HL-60 (cell line): ENCODE results near the gene ADIPOR2.

ENCODE experiments used
- DNase-seq, 2 experiments: peaks; one replicate each; pipeline ENCODE4 v3.0.0-alpha.2; 2010 to 2020; ENCODE audit warnings: low read depth in 1 of 2, low spot score in 1 of 2
- H3K27ac ChIP-seq: fragments of 250-450 bp; sonication (Bioruptor Pico); replicated peaks from 2 replicates; pipeline ENCODE4 v1.5.1; 2020; ENCODE audit warnings: mild to moderate bottlenecking, moderate library complexity
- H3K27me3 ChIP-seq: fragments of 250-450 bp; sonication (Bioruptor Pico); 2 replicates; pipeline ENCODE4 v1.5.1; 2021; ENCODE audit warnings: mild to moderate bottlenecking, moderate library complexity; ENCODE audit not compliant: insufficient read depth, poor library complexity, severe bottlenecking
- H3K4me3 ChIP-seq: replicated peaks from 2 replicates; pipeline ENCODE4 v1.5.1; 2011; ENCODE audit warnings: mild to moderate bottlenecking, control low read depth, low read length; ENCODE audit not compliant: insufficient read depth
- CTCF ChIP-seq: IDR thresholded peaks from one replicate; pipeline ENCODE4 v1.5.1; 2011; ENCODE audit warnings: low read length, control low read depth, inconsistent platforms; ENCODE audit not compliant: insufficient read depth
- GABPA ChIP-seq: IDR thresholded peaks from 2 replicates; pipeline ENCODE4 v1.6.1; 2012; ENCODE audit warnings: low read depth
- POLR2AphosphoS5 ChIP-seq: IDR thresholded peaks from 2 replicates; pipeline ENCODE4 v1.6.1; 2012; ENCODE audit warnings: low read depth
- REST ChIP-seq: IDR thresholded peaks from 2 replicates; pipeline ENCODE4 v1.6.1; 2012; ENCODE audit warnings: low read depth; ENCODE audit not compliant: insufficient replicate concordance
- SPI1 ChIP-seq: IDR thresholded peaks from 2 replicates; pipeline ENCODE4 v1.6.1; 2012; ENCODE audit warnings: low read depth, mild to moderate bottlenecking, borderline replicate concordance

ADIPOR2 gene

GRCh38 chr12:1738446-1738845 is 47.6 kb downstream of the ADIPOR2 start:
- DNase-seq: no peak
- TF ChIP-seq GABPA: no peak
- no peak for TF ChIP-seq REST
- no peak for TF ChIP-seq CTCF
- no peak for TF ChIP-seq POLR2AphosphoS5
- TF ChIP-seq SPI1: no peak
- Histone ChIP-seq H3K27me3 (no peaks in the 10 kb centered on the region), H3K4me3 (no peak overlapping the region), H3K27ac (no peak overlapping the region)

- Histone ChIP-seq H3K4me3 (no peak overlapping the region), H3K27ac (no peak overlapping the region), H3K27me3 (no peaks in the 10 kb centered on the region)
- DNase-seq: no peak
- TF ChIP-seq CTCF (no peak), GABPA (no peak), SPI1 (no peak), POLR2AphosphoS5 (no peak), REST (no peak)
Observed at GRCh38 chr12:1739368-1739767, 48.5 kb downstream of the ADIPOR2 start.

GRCh38 chr12:1740161-1740948 is 49.5 kb downstream of the ADIPOR2 start:
- no peak for DNase-seq
- Histone ChIP-seq H3K27me3 (no peaks in the 10 kb centered on the region), H3K27ac (no peak overlapping the region), H3K4me3 (no peak overlapping the region)
- TF ChIP-seq CTCF (no peak), GABPA (no peak), SPI1 (no peak)
